Neural cell (in vitro differentiated cells): ENCODE data around the gene MYO1H. TPM values are rescaled to one million over a fixed set of nuclear protein-coding genes. Genes with fewer than 3 reads are reported as not detected.

Source experiments
- H2AFZ ChIP-seq: fragments of 200-600, 300-800 bp; sonication (generic), shearing (Covaris generic); 2 replicates; pipeline ENCODE4 v1.6.0; 2014; ENCODE audit warnings: low read depth, mild to moderate bottlenecking, antibody characterized with exemption, low read length, moderate library complexity
- H3F3A ChIP-seq: fragments of 200-600 bp; shearing (Covaris generic); 2 replicates; pipeline ENCODE4 v1.6.1; 2016; ENCODE audit warnings: mild to moderate bottlenecking, moderate library complexity, mixed read lengths, antibody characterized with exemption, low read length; ENCODE audit not compliant: insufficient read depth, poor library complexity, severe bottlenecking
- H3K27ac ChIP-seq: fragments of 200-600, 300-800 bp; sonication (generic), shearing (Covaris generic); 2 replicates; pipeline ENCODE4 v1.5.1; 2014; ENCODE audit warnings: mild to moderate bottlenecking, low read length, moderate library complexity
- H3K27me3 ChIP-seq: fragments of 300-800, 200-600 bp; sonication (generic), shearing (Covaris generic); 2 replicates; pipeline ENCODE4 v1.6.0; 2014; ENCODE audit warnings: mild to moderate bottlenecking, low read depth, low read length, moderate library complexity; ENCODE audit not compliant: insufficient read depth
- H3K36me3 ChIP-seq: fragments of 300-800, 200-600 bp; sonication (generic), shearing (Covaris generic); 2 replicates; pipeline ENCODE4 v1.5.1; 2014; ENCODE audit warnings: mild to moderate bottlenecking, antibody characterized with exemption, low read length, moderate library complexity; ENCODE audit not compliant: insufficient read depth
- H3K4me2 ChIP-seq: fragments of 300-800, 200-600 bp; sonication (generic), shearing (Covaris generic); 2 replicates; pipeline ENCODE4 v1.6.0; 2014; ENCODE audit warnings: mild to moderate bottlenecking, low read length
- H3K4me3 ChIP-seq: fragments of 300-800, 200-600 bp; sonication (generic), shearing (Covaris generic); 2 replicates; pipeline ENCODE4 v1.5.1; 2014; ENCODE audit warnings: mild to moderate bottlenecking, low read length, moderate library complexity
- H3K79me2 ChIP-seq: fragments of 200-600 bp; shearing (Covaris generic); replicated peaks from 2 replicates; pipeline ENCODE4 v1.6.0; 2014; ENCODE audit warnings: mild to moderate bottlenecking, low read length, moderate library complexity; ENCODE audit not compliant: insufficient read depth
- H3K9ac ChIP-seq: fragments of 300-800, 200-600 bp; sonication (generic), shearing (Covaris generic); 2 replicates; pipeline ENCODE4 v1.6.1; 2016; ENCODE audit warnings: mild to moderate bottlenecking, low read length, mixed read lengths
- H3K9me2 ChIP-seq: fragments of 200-600 bp; shearing (Covaris generic); 2 replicates; pipeline ENCODE4 v1.6.1; 2016; ENCODE audit warnings: mild to moderate bottlenecking, low read length, mixed read lengths; ENCODE audit not compliant: insufficient read depth
- H3K9me3 ChIP-seq: fragments of 200-600, 300-800 bp; sonication (generic), shearing (Covaris generic); 2 replicates; pipeline ENCODE4 v1.6.1; 2016; ENCODE audit warnings: mild to moderate bottlenecking, mixed run types, low read length, moderate library complexity, mixed read lengths
- H4K20me1 ChIP-seq: fragments of 200-600 bp; shearing (Covaris generic); 2 replicates; pipeline ENCODE4 v1.6.1; 2016; ENCODE audit warnings: mild to moderate bottlenecking, mixed run types; ENCODE audit not compliant: insufficient read depth
- CTCF ChIP-seq: fragments of 450-650 bp; IDR thresholded peaks from 2 replicates; pipeline ENCODE4 v1.5.1; 2014; ENCODE audit warnings: antibody characterized with exemption, mild to moderate bottlenecking, moderate library complexity; ENCODE audit not compliant: poor library complexity, severe bottlenecking
- EP300 ChIP-seq: fragments of 450-650 bp; conservative IDR thresholded peaks from 2 replicates; pipeline ENCODE4 v1.6.1; 2014; ENCODE audit warnings: antibody characterized with exemption, mild to moderate bottlenecking, moderate library complexity; ENCODE audit not compliant: poor library complexity, severe bottlenecking
- EZH2 ChIP-seq: fragments of 200-600, 300-800 bp; shearing (Covaris generic), sonication (generic); IDR thresholded peaks from 2 replicates; pipeline ENCODE4 v1.6.1; 2014; ENCODE audit warnings: antibody characterized with exemption, low read length, borderline replicate concordance, mild to moderate bottlenecking; ENCODE audit not compliant: insufficient read depth, poor library complexity, severe bottlenecking
- MXI1 ChIP-seq: fragments of 450-650 bp; conservative IDR thresholded peaks from 2 replicates; pipeline ENCODE4 v1.6.1; 2014; ENCODE audit warnings: antibody characterized with exemption, mild to moderate bottlenecking; ENCODE audit not compliant: poor library complexity, severe bottlenecking
- POLR2AphosphoS5 ChIP-seq: IDR thresholded peaks from 2 replicates; pipeline ENCODE4 v1.6.1; 2012
- RAD21 ChIP-seq: fragments of 450-650 bp; conservative IDR thresholded peaks from 2 replicates; pipeline ENCODE4 v1.6.1; 2014; ENCODE audit warnings: antibody characterized with exemption, mild to moderate bottlenecking, moderate library complexity
- REST ChIP-seq: IDR thresholded peaks from 2 replicates; pipeline ENCODE4 v1.6.1; 2012; ENCODE audit warnings: borderline replicate concordance
- SMC3 ChIP-seq: fragments of 450-650 bp; conservative IDR thresholded peaks from 2 replicates; pipeline ENCODE4 v1.6.1; 2014; ENCODE audit warnings: antibody characterized with exemption, mild to moderate bottlenecking, moderate library complexity; ENCODE audit not compliant: poor library complexity
- TAF1 ChIP-seq: IDR thresholded peaks from 2 replicates; pipeline ENCODE4 v1.6.1; 2012; ENCODE audit warnings: low read depth
- polyA plus RNA-seq: library from polyadenylated mRNA; depleted of rRNA; stranded (reverse); fragments of >200 nt; gene quantifications from 2 replicates; pipeline ENCODE4 v1.2.3, GENCODE V29; 2014

MYO1H gene
- polyA plus RNA-seq, 1 donor from 2014 or later, result 10.6 TPM

GRCh38 chr12:109483346-109483745 is 135.6 kb downstream of the MYO1H start:
- H3K9me3 ChIP-seq, result no peaks in the 10 kb centered on the region
- no peaks in the 10 kb centered on the region for H3F3A ChIP-seq
- no peak overlapping the region for H3K27ac ChIP-seq
- H4K20me1 ChIP-seq, result no peaks in the 10 kb centered on the region
- H3K79me2 ChIP-seq, result peaks cover 16% of the 10 kb centered on the region
- no peak overlapping the region for H3K4me3 ChIP-seq
- H3K9ac ChIP-seq, result no peak overlapping the region
- no peak overlapping the region for H2AFZ ChIP-seq
- TF ChIP-seq SMC3, result no peak
- no peak for TF ChIP-seq EP300
- TF ChIP-seq EZH2, result no peak
- TF ChIP-seq TAF1, result no peak
- TF ChIP-seq MXI1, result no peak
- TF ChIP-seq POLR2AphosphoS5, result no peak
- TF ChIP-seq RAD21, result no peak
- TF ChIP-seq REST, result no peak
- TF ChIP-seq CTCF, result no peak
- H3K9me2 ChIP-seq, result no peaks in the 10 kb centered on the region
- no peak overlapping the region for H3K4me2 ChIP-seq
- no peaks in the 10 kb centered on the region for H3K27me3 ChIP-seq
- peaks cover 8% of the 10 kb centered on the region for H3K36me3 ChIP-seq

GRCh38 chr12:109485201-109485600 is 137.5 kb downstream of the MYO1H start:
- no peak overlapping the region for H3K4me3 ChIP-seq
- no peaks in the 10 kb centered on the region for H3K27me3 ChIP-seq
- no peaks in the 10 kb centered on the region for H3K9me2 ChIP-seq
- peaks cover 8% of the 10 kb centered on the region for H3K36me3 ChIP-seq
- H3F3A ChIP-seq, result no peaks in the 10 kb centered on the region
- TF ChIP-seq MXI1 (no peak), TAF1 (no peak), CTCF (no peak), RAD21 (no peak)
- H3K9me3 ChIP-seq, result no peaks in the 10 kb centered on the region
- H4K20me1 ChIP-seq, result no peaks in the 10 kb centered on the region
- no peak overlapping the region for H3K9ac ChIP-seq
- H3K79me2 ChIP-seq, result peaks cover 6% of the 10 kb centered on the region
- no peak overlapping the region for H2AFZ ChIP-seq
- H3K4me2 ChIP-seq, result no peak overlapping the region
- H3K27ac ChIP-seq, result no peak overlapping the region
